Uterus (tissue), 2 donors: ENCODE results near the gene NEDD4L.

Experiments used
- CTCF ChIP-seq, 4 experiments: fragments of 200-600 bp in 2 of 4; fragments of 450-650 bp in 2 of 4; sonication (generic) in 2 of 4; IDR thresholded peaks; one replicate each; pipeline ENCODE4 v1.5.1; 2016 to 2019; ENCODE audit warnings: antibody characterized with exemption in 4 of 4, mild to moderate bottlenecking in 2 of 4, moderate library complexity in 1 of 4
- POLR2A ChIP-seq, 2 donors: fragments of 450-650 bp; IDR thresholded peaks; one replicate each; pipeline ENCODE4 v1.6.1; 2016; ENCODE audit warnings: antibody characterized with exemption in 2 of 2, mild to moderate bottlenecking in 1 of 2, moderate library complexity in 1 of 2

DNA sequence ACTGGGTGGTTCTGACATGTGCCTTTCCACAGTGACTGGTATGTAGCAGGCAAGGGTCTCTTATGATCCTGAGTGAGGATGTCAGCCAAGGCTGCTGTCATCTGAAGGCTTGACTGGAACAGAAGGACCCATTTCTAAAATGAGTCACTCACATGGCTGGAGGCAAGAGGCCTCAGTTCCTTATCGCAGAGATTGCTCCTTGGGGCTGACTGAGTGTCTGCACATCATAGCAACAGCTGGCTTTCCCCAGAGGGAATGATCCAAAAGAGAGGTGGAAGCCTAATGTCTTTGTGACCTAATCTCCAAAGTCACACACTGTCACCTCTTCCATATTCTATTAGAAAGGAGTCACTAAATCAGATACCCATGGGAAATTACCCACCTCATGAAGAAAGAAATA is 114.0 kb downstream of the NEDD4L start:
- TF ChIP-seq CTCF (IDR thresholded peaks at IDR 0.05) = no peak
- TF ChIP-seq POLR2A (IDR thresholded peaks at IDR 0.05) = no peak
